RCC 7860 (cell line): ENCODE data around the gene GOLPH3.
A peak's percentile ranks its signal among the peaks of the same experiment; 100 is the strongest.

Experiments
- DNase-seq: peaks from one replicate; pipeline ENCODE4 v3.0.0-alpha.2; 2015; ENCODE audit warnings: low spot score
- FAIRE-seq: peaks from 2 replicates; lab custom pipeline; 2012; peaks lifted over from hg19 to GRCh38; lab: Jason Lieb, UNC

The GOLPH3 gene

DNA sequence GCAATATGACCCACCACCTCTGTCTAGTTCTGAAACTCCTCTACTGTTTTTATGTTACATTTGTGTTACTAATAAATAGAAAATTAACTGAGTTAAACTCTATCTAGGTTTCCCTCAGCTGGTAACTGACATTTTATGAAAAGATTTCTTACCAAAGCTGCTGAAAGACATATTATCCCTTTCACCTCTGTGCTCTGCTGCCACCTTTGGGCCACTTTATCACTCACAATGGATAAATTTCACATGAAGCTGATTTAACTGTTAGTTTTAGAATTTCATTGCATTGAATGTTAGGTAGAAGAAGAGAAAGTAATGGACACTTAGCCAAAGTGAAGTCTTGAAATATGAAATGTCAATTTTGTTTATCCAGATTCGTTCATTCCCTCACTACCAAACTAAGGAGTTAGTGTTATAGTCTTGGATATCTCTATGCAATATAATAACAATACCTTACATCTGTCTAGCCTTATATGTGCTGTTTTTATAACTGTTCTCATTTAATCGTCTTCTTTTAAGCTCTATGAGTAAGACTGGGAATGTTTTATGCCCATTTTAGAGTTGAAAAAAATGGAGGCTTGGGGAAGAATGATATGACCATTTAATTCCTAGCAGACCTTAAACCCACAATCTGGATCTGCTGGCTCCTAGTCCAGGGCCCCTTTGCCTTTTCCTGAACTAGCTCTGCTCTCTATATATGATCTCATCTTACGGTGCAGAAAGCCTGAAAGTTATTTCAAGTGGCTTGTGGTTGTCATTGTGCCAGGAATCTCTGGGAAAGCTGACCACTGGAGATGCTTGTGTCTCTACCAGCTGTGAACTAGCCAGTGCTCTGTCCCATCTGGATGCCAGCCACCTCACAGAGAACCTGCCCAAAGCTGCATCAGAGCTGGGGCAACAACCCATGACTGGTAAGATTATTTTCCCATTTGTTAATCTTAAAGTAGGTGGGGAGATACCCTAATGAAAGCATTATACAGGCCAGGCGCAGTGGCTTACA is 97.1 kb downstream of the GOLPH3 start:
- DNase-seq, result peak; percentile 63
- peak; percentile 91 for FAIRE-seq
